GM08714 (cell line): ENCODE data around the gene IFNAR1.

ENCODE experiments used
- H3K4me3 ChIP-seq: fragments of 200-500 bp; sonication (Bioruptor generic); 2 replicates; pipeline ENCODE4 v1.5.1; 2014; ENCODE audit warnings: mild to moderate bottlenecking, low read length, inconsistent platforms
- ZNF274 ChIP-seq: IDR thresholded peaks from 2 replicates; pipeline ENCODE4 v1.6.1; 2012; ENCODE audit warnings: mild to moderate bottlenecking, low read depth, low read length

The IFNAR1 gene

GRCh38 chr21:33388188-33388587 lies 63.4 kb downstream of the IFNAR1 start:
- no peak for TF ChIP-seq ZNF274
- no peak overlapping the region for H3K4me3 ChIP-seq

DNA sequence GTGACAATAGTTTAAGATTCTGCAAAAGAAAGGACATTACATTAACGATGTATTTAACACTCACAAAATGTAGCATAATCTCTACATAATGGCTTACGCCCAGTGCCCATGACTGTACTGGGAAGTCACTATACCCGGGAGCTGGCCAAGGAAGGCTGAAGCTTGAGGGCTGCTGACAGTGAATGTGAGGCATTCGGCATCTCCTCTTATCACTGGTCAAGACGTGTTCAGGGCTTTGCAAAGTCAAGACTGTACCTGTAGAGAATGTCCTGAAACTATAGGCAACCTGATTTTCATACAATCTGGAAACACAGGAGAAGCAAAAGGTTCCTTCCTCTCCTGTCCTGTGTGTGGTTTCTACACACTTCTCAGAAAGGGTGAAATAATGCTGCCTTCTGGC lies 65.7 kb downstream of the IFNAR1 start:
- H3K4me3 ChIP-seq: no peak overlapping the region
- no peak for TF ChIP-seq ZNF274

DNA sequence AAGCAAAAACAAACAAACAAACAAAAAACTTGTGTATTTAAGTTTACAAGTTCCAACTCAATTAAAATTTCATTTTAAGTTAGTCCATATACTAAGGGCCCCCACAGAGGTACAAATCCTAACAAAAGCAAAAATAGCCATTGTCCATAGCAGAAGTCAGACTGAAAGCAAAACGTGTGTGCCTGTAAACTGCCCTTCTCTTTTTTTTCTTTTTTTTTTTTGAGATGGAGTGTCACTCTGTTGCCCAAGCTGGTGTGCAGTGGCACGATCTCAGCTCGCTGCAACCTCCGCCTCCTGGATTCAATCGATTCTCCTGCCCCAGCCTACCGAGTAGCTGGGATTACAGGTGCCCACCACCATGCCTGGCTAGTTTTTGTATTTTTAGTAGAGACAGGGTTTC lies 66.9 kb downstream of the IFNAR1 start:
- H3K4me3 ChIP-seq: no peak overlapping the region
- no peak for TF ChIP-seq ZNF274

- H3K4me3 ChIP-seq: no peak overlapping the region
- TF ChIP-seq ZNF274: no peak
Measured at GRCh38 chr21:33392284-33392985, 67.7 kb downstream of the IFNAR1 start.

DNA sequence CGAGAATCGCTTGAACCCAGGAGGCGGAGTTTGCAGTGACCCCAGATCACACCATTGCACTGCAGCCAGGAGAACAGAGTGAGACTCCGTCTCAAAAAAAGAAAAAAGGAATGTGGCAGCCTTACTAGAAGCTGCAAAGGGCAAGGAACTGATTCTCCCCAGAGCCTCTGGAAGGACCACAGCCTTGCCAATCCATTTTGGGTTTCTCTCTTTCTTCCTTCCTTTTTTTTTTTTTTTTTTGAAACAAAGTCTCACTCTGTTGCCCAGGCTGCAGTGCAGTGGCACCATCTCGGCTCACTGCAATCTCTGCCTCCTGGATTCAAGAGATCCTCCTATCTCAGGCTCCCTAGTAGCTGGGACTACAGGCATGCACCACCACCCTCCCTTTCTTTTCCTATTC lies 68.6 kb downstream of the IFNAR1 start:
- H3K4me3 ChIP-seq: no peak overlapping the region

DNA sequence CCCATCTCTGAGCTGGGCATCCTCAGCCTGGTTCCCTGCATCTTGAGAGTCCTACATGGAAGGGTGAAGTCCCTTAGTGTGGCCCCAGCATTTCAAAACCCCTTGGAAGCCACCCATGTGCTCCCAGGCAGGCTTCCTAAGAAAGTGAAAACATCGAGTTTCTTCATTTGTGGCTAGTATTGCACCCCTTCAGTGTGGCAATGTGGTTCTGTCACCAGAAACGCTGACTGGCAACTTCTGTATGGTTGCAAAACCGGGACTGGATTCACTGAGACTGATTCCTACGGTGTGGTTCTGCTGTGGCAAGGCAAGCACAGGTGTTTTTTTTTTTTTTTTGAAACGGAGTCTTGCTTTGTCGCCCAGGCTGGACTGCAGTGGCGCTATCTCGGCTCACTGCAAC lies 69.5 kb downstream of the IFNAR1 start:
- no peak overlapping the region for H3K4me3 ChIP-seq
- no peak for TF ChIP-seq ZNF274

More for the DNA sequence above, 68.6 kb downstream of the IFNAR1 start:
- no peak for TF ChIP-seq ZNF274

GRCh38 chr21:33395891-33396331 lies 71.1 kb downstream of the IFNAR1 start:
- TF ChIP-seq ZNF274: no peak
- no peak overlapping the region for H3K4me3 ChIP-seq

- no peak overlapping the region for H3K4me3 ChIP-seq
- no peak for TF ChIP-seq ZNF274
Measured at GRCh38 chr21:33396436-33396835, 71.7 kb downstream of the IFNAR1 start.

DNA sequence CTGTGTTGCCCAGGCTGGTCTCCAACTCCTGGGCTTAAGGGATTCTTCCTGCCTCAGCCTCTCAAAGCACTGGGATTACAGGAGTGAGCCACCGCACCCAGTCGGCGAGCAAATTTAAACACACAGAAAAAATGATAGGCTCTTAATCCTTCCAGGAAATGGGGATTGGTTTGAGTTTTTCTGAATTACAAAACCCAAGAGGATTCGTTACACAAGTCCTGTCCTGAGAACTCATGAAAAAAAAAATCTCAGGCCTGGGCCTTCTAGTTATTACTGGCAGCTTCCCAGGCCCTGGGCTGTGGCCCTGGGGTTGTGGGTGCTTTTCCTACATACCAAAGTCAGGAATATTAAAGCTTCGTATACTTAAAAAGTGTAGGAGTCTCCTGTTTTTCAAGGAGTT lies 72.2 kb downstream of the IFNAR1 start:
- H3K4me3 ChIP-seq: no peak overlapping the region
- no peak for TF ChIP-seq ZNF274

DNA sequence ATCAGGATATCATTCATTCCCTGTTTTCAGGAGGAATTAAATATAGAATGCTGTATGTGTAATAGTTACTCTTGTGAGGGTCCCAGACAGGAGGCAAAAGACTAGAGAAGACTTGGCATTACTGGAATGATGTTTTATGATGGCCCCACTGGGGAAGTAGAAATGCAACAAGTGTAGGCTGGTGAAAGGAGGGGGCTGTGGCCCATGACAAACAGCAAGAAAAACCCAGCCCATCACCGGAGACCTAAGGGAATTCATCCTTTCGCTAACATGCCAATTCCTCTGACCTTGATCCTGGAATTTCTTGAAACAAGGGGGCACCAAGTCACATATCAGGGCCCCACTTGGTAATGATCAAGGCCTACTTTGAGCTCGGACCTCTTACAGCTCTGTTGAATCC lies 72.9 kb downstream of the IFNAR1 start:
- no peak for TF ChIP-seq ZNF274
- H3K4me3 ChIP-seq: no peak overlapping the region

GRCh38 chr21:33398361-33398760 lies 73.6 kb downstream of the IFNAR1 start:
- no peak overlapping the region for H3K4me3 ChIP-seq
- no peak for TF ChIP-seq ZNF274

GRCh38 chr21:33401630-33401992 lies 76.8 kb downstream of the IFNAR1 start:
- H3K4me3 ChIP-seq: no peak overlapping the region
- TF ChIP-seq ZNF274: no peak

DNA sequence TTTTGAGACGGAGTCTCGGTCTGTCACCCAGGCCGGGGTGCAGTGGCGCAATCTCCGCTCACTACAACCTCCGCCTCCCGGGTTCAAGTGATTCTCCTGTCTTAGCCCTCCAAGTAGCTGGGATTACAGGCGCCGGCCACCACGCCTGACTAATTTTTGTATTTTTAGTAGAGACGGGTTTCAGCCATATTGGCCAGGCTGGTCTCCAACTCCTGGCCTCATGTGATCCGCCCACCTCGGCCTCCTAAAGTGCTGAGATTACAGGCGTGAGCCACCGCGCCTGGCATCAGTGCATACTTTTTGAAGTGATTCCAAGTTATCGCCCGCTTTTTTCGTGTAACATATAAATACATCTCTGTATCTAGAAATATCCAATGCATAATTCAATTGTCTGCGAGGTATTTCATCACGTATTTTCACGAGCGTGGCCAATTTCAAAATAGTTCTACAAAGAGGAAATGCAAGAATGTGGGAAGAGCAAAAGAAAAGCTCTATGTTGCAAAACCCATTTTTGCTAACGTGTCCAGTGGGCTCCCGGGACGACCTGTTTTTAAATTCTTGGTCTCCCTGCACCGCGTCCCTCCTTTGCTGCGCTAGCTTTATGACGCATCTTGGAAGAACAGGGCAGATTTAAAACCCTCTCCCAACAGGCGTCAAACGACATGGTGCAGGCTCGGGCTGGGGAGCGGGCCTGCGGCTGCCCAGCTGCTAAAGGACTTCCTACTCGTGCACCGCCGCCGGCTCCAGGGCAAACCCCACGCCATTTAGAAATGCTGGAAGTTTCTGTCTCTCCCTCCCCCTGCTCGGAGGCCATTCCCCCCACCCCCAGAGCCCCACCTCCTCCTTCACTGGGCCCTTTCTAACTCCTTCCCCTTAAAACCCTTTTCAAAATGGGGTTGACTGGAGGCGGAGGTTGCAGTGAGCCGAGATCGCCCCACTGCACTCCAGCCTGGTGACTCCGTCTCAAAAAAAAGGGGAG lies 77.5 kb downstream of the IFNAR1 start:
- no peak for TF ChIP-seq ZNF274

GRCh38 chr21:33403128-33403785 lies 78.5 kb downstream of the IFNAR1 start, which contains the start of gene IFNGR2:
Gene IFNGR2 (plus strand): TSS chr21:33403413. CDS start chr21:33403544, 131 bp downstream.
- H3K4me3 ChIP-seq: peak within 1 kb of the TSS; percentile 73
- no peak for TF ChIP-seq ZNF274

More for the DNA sequence above, 77.5 kb downstream of the IFNAR1 start:
- H3K4me3 ChIP-seq: peak overlapping the region; percentile 73; the same call in 1 of the 2 replicates
